ENCODE results near the gene PHF2. TPM values are rescaled to one million over a fixed set of nuclear protein-coding genes. Genes with fewer than 3 reads are reported as not detected.

PHF2 gene
- total and polyA plus RNA-seq, 2 of the 8 experiments (the other 6 are each of a cell fraction or from before 2014, with no cell fraction given) = 3.4 to 9.4 TPM

GRCh38 chr9:93665128-93665636 lies 88.8 kb downstream of the PHF2 start:
- Histone ChIP-seq H2BK15ac (ENCODE audit: low read length) (no peak overlapping the region), H3K18ac (ENCODE audit: extremely low read depth, low read length) (no peak overlapping the region), H4K91ac (replicated peaks; ENCODE audit: insufficient read length, low read length) (no peak overlapping the region), H3K9ac (replicated peaks in 1 of 4; ENCODE audit: extremely low read depth in 1 of 4, low read depth in 3 of 4, low read length in 3 of 4) (no peak overlapping the region), H3K23me2 (ENCODE audit: low read depth, low read length) (peaks cover 13% of the 10 kb centered on the region; the same call in 1 of the 2 replicates), H3K27me3 (replicated peaks in 1 of 4; ENCODE audit: control insufficient read depth in 3 of 4, extremely low read depth in 1 of 4, insufficient read depth in 3 of 4, low read length in 3 of 4) (no peaks in the 10 kb centered on the region), H3K4me3 (ENCODE audit: extremely low read depth in 1 of 4, insufficient read depth in 2 of 4, low read depth in 3 of 4, low read length in 4 of 4) (no peak overlapping the region), H3K56ac (replicated peaks; ENCODE audit: insufficient read length, low read depth, low read length) (no peak overlapping the region), H4K20me1 (replicated peaks in 1 of 2; ENCODE audit: control insufficient read depth in 1 of 2, insufficient read depth in 2 of 2, low read length in 2 of 2) (peaks cover 0 to 11% of the 10 kb centered on the region in 2 experiments), H3K4me1 (replicated peaks in 1 of 4; ENCODE audit: control insufficient read depth in 3 of 4, insufficient read depth in 4 of 4, low read length in 3 of 4) (no peaks in the 10 kb centered on the region; a peak in 3 of 7 replicates), H3K4ac (replicated peaks; ENCODE audit: insufficient read length, low read depth, low read length) (no peak overlapping the region), H2AFZ (ENCODE audit: low read length) (no peak overlapping the region), H3K36me3 (ENCODE audit: control insufficient read depth in 2 of 4, insufficient read depth in 4 of 4, low read length in 3 of 4) (peaks cover 0 to 4% (median 0%) of the 10 kb centered on the region in 4 experiments; a peak in 2 of 8 replicates), H3K4me2 (ENCODE audit: insufficient read depth in 1 of 2, low read depth in 2 of 2, low read length in 2 of 2) (no peak overlapping the region), H2BK120ac (replicated peaks; ENCODE audit: low read depth, low read length) (no peak overlapping the region), H3K14ac (ENCODE audit: insufficient read length) (no peak overlapping the region), H4K5ac (ENCODE audit: insufficient read length, low read depth, low read length) (no peak overlapping the region), H3K23ac (ENCODE audit: insufficient read length) (no peak overlapping the region), H3K79me1 (ENCODE audit: low read depth, low read length) (no peaks in the 10 kb centered on the region), H2AK5ac (ENCODE audit: low read depth, low read length) (no peak overlapping the region), H2BK12ac (ENCODE audit: low read depth, low read length) (no peak overlapping the region), H4K8ac (ENCODE audit: extremely low read depth, insufficient read depth, low read length) (no peak overlapping the region), H3K9me3 (ENCODE audit: insufficient read depth in 2 of 2, low read depth in 1 of 2, low read length in 1 of 2) (no peaks in the 10 kb centered on the region), H2BK20ac (ENCODE audit: low read length) (no peak overlapping the region), H3K27ac (ENCODE audit: low read depth, low read length) (no peak overlapping the region), H2BK5ac (ENCODE audit: low read depth, low read length) (no peak overlapping the region), H3K79me2 (ENCODE audit: control insufficient read depth in 1 of 2, insufficient read depth in 2 of 2, low read length in 2 of 2) (no peaks in the 10 kb centered on the region)
- DNase-seq (ENCODE audit: low read depth in 1 of 2, low spot score in 2 of 2) (no peak), FAIRE-seq (no peak)
- POLR2A ChIA-PET (ENCODE audit: partially characterized antibody) = no interaction called here
- CTCF ChIA-PET (ENCODE audit: partially characterized antibody) = interaction anchor here (0.9 to 1.6 kb wide), 8 partner anchors 10 to 98 kb away, joined by 3 to 6 read pairs (median 3); no protein-coding TSS in a partner anchor
- TF ChIP-seq CHD2 (IDR thresholded peaks at IDR 0.05; ENCODE audit: low read length) = no peak
- no peak for TF ChIP-seq JUN (IDR thresholded peaks at IDR 0.05; ENCODE audit: low read depth, low read length)
- TF ChIP-seq TCF12 (IDR thresholded peaks at IDR 0.05; ENCODE audit: low read depth, low read length) = no peak
- no peak for TF ChIP-seq GTF2F1 (IDR thresholded peaks at IDR 0.05; ENCODE audit: borderline replicate concordance, low read depth, low read length)
- no peak for TF ChIP-seq E2F6 (IDR thresholded peaks at IDR 0.05)
- TF ChIP-seq POLR2A (IDR thresholded peaks at IDR 0.05; ENCODE audit: control extremely low read depth in 1 of 2, low read depth in 2 of 2, low read length in 2 of 2) = no peak
- WGBS, 2 experiments (ENCODE audit: extremely low coverage in 1 of 2, insufficient coverage in 1 of 2, insufficient read length in 1 of 2, insufficient replicate concordance in 2 of 2, low coverage in 1 of 2, low lambda C conversion rate in 2 of 2, missing lambda C conversion rate in 1 of 2) = 93% methylated on average over 9 of the region's 9 CpGs; no CpG with 5 or more reads in 1 of the 2 experiments

All from H1 (cell line).